HCT116 (cell line): ENCODE results near the gene FCHSD2. TPM values are rescaled to one million over a fixed set of nuclear protein-coding genes. Genes with fewer than 3 reads are reported as not detected.

ENCODE experiments used
- ATAC-seq: fragments of 200-7000 bp; cut with Tn5 transposase; 2 replicates; pipeline ENCODE4 v1.9.1; 2020; ENCODE audit warnings: mild to moderate bottlenecking, moderate library complexity
- BruUV-seq: library from RNA; stranded (reverse); fragments of 400-500 nt; replicated peaks from 2 replicates; lab custom pipeline; 2021; lab: Mats Ljungman, UMichigan
- CTCF ChIA-PET: fragments of 300-600 bp; sonication (Branson Sonifier 250); formaldehyde crosslinking; loops from one replicate; lab custom pipeline; 2021; ENCODE audit warnings: antibody characterized with exemption; lab: Charles Lee
- POLR2A ChIA-PET: fragments of 300-600, 350-600 bp; sonication (Branson Sonifier 250); formaldehyde crosslinking; loops from one replicate; lab custom pipeline; 2021; ENCODE audit warnings: antibody characterized with exemption; lab: Charles Lee
- RAD21 ChIA-PET, 2 experiments: fragments of 300-600 bp; sonication (Branson Sonifier 250); formaldehyde crosslinking; loops; one replicate each; lab custom pipeline; 2023; ENCODE audit warnings: low total read pairs in 2 of 2; ENCODE audit not compliant: uncharacterized antibody in 2 of 2, unreplicated experiment in 2 of 2, low non-redundant PET in 1 of 2; lab: Charles Lee
- DNase-seq: peaks from one replicate; pipeline ENCODE4 v3.0.0-alpha.2; 2010; ENCODE audit warnings: low read depth, low spot score
- H2AFZ ChIP-seq: fragments of 200-600 bp; shearing (Covaris generic), sonication (generic); 2 replicates; pipeline ENCODE4 v1.6.1; 2017; ENCODE audit warnings: low read depth, mixed run types, mixed read lengths, antibody characterized with exemption, low read length; ENCODE audit not compliant: poor library complexity, severe bottlenecking
- H3K27ac ChIP-seq: 2 replicates; pipeline ENCODE4 v1.5.1; 2012; ENCODE audit warnings: low read depth, low read length
- H3K27me3 ChIP-seq: fragments of 200-600 bp; sonication (generic); 2 replicates; pipeline ENCODE4 v1.6.1; 2016; ENCODE audit warnings: mixed run types, low read length, mixed read lengths; ENCODE audit not compliant: insufficient read depth
- H3K36me3 ChIP-seq, 2 experiments: fragments of 200-500 bp in 1 of 2; fragments of 200-600 bp in 1 of 2; sonication (Bioruptor generic) in 1 of 2; sonication (generic) in 1 of 2; 2 replicates each; pipeline versions ENCODE4 v1.5.1 to v1.6.1; 2014 to 2016; ENCODE audit warnings: low read length in 2 of 2, inconsistent platforms in 1 of 2, mixed read lengths in 1 of 2, mixed run types in 1 of 2; ENCODE audit not compliant: insufficient read depth in 2 of 2, control insufficient read depth in 1 of 2
- H3K4me1 ChIP-seq, 2 experiments: fragments of 200-600 bp in 1 of 2; sonication (generic) in 1 of 2; 2 replicates each; pipeline versions ENCODE4 v1.5.1 to v1.6.1; 2012 to 2017; ENCODE audit warnings: low read length in 2 of 2, inconsistent platforms in 1 of 2, mild to moderate bottlenecking in 1 of 2, mixed read lengths in 1 of 2, mixed run types in 1 of 2, moderate library complexity in 1 of 2; ENCODE audit not compliant: insufficient read depth in 2 of 2, control insufficient read depth in 1 of 2
- H3K4me2 ChIP-seq: fragments of 200-600 bp; sonication (generic); 2 replicates; pipeline ENCODE4 v1.6.1; 2017; ENCODE audit warnings: mixed run types, low read length, mixed read lengths
- H3K4me3 ChIP-seq, 2 experiments: fragments of 200-600 bp in 1 of 2; sonication (generic) in 1 of 2; replicated peaks in 1 of 2; 2 replicates each; pipeline ENCODE4 v1.5.1; 2011 to 2016; ENCODE audit warnings: low read length in 2 of 2, control low read depth in 1 of 2, low read depth in 1 of 2, mild to moderate bottlenecking in 1 of 2, mixed read lengths in 1 of 2, mixed run types in 1 of 2
- H3K79me2 ChIP-seq: fragments of 200-600 bp; sonication (generic); 2 replicates; pipeline ENCODE4 v1.6.1; 2017; ENCODE audit warnings: mild to moderate bottlenecking, mixed run types, low read length, moderate library complexity, mixed read lengths; ENCODE audit not compliant: insufficient read depth
- H3K9ac ChIP-seq: fragments of 200-600 bp; sonication (generic); 2 replicates; pipeline ENCODE4 v1.6.1; 2016; ENCODE audit warnings: low read length, mixed read lengths
- H3K9me2 ChIP-seq: fragments of 200-600 bp; sonication (generic), shearing (Covaris generic); 2 replicates; pipeline ENCODE4 v1.6.1; 2017; ENCODE audit warnings: mixed run types, mild to moderate bottlenecking, moderate library complexity; ENCODE audit not compliant: insufficient read depth
- H3K9me3 ChIP-seq, 2 experiments: fragments of 200-500 bp in 1 of 2; fragments of 200-600 bp in 1 of 2; sonication (Bioruptor generic) in 1 of 2; sonication (generic) in 1 of 2; 2 replicates each; pipeline ENCODE4 v1.6.1; 2014 to 2017; ENCODE audit warnings: low read length in 2 of 2, mixed read lengths in 2 of 2, inconsistent platforms in 1 of 2, low read depth in 1 of 2, mild to moderate bottlenecking in 1 of 2, mixed run types in 1 of 2, moderate library complexity in 1 of 2; ENCODE audit not compliant: control insufficient read depth in 1 of 2, insufficient read depth in 1 of 2
- H4K20me1 ChIP-seq: fragments of 200-600 bp; sonication (generic), shearing (Covaris generic); 2 replicates; pipeline ENCODE4 v1.6.1; 2017; ENCODE audit warnings: mixed run types, mild to moderate bottlenecking, moderate library complexity; ENCODE audit not compliant: insufficient read depth
- CBX3 ChIP-seq: IDR thresholded peaks from 2 replicates; pipeline ENCODE4 v1.6.1; 2012; ENCODE audit warnings: low read depth
- EZH2 ChIP-seq: fragments of 200-600 bp; sonication (generic); IDR thresholded peaks from 2 replicates; pipeline ENCODE4 v1.6.1; 2017; ENCODE audit warnings: antibody characterized with exemption, mixed run types
- EZH2phosphoT487 ChIP-seq: fragments of 200-600 bp; IDR thresholded peaks from 2 replicates; pipeline ENCODE4 v1.6.1; 2018; ENCODE audit warnings: antibody characterized with exemption, borderline replicate concordance
- POLR2A ChIP-seq: IDR thresholded peaks from 2 replicates; pipeline ENCODE4 v1.7.0; 2011; ENCODE audit warnings: borderline replicate concordance; ENCODE audit not compliant: insufficient read depth, insufficient read length; ENCODE audit errors: extremely low read depth
- POLR2AphosphoS5 ChIP-seq: IDR thresholded peaks from 2 replicates; pipeline ENCODE4 v1.6.1; 2011; ENCODE audit warnings: mild to moderate bottlenecking, low read depth, low read length, moderate library complexity
- REST ChIP-seq: IDR thresholded peaks from 2 replicates; pipeline ENCODE4 v1.6.1; 2012; ENCODE audit warnings: low read depth
- SP1 ChIP-seq: IDR thresholded peaks from 2 replicates; pipeline ENCODE4 v1.6.1; 2012; ENCODE audit warnings: low read depth
- SRF ChIP-seq: IDR thresholded peaks from 2 replicates; pipeline ENCODE4 v1.6.1; 2012; ENCODE audit warnings: low read depth
- TCF7L2 ChIP-seq: IDR thresholded peaks from 2 replicates; pipeline ENCODE4 v1.7.0; 2011; ENCODE audit warnings: borderline replicate concordance, inconsistent platforms; ENCODE audit not compliant: insufficient read depth, insufficient read length; ENCODE audit errors: extremely low read depth
- intact Hi-C: fragments of 100-400 bp; cut with micrococcal nuclease; formaldehyde crosslinking; loops from 2 replicates; pipeline ENCODE4 v1.10.0; 2022
- total RNA-seq: library from RNA; stranded (reverse); gene quantifications from one replicate; pipeline ENCODE4 v1.2.1, GENCODE V29; 2021; ENCODE audit not compliant: unreplicated experiment
- TF ChIP-seq, protein P1 (sequence below): IDR thresholded peaks from 2 replicates; pipeline ENCODE4 v1.6.1; 2011; ENCODE audit warnings: mild to moderate bottlenecking, low read length, moderate library complexity; ENCODE audit not compliant: insufficient replicate concordance; ENCODE audit errors: extremely low read depth
- TF ChIP-seq, protein P2 (sequence below): IDR thresholded peaks from 2 replicates; pipeline ENCODE4 v1.6.1; 2012

The FCHSD2 gene
- total RNA-seq, 1 experiment from 2014 or later = 15.0 TPM

GRCh38 chr11:73152086-73152853 lies 10.2 kb upstream of the FCHSD2 start (continued):
- TF ChIP-seq EZH2 = no peak
- no peak for TF ChIP-seq EZH2phosphoT487
- no peak for TF ChIP-seq POLR2A
- TF ChIP-seq SP1 = no peak
- no peak for TF ChIP-seq REST
- TF ChIP-seq, all 23 proteins: peak for 0

- no peaks in the 10 kb centered on the region for H4K20me1 ChIP-seq
- BruUV-seq = no TSS peak
- no peaks in the 10 kb centered on the region for H3K36me3 ChIP-seq
- ChIA-PET RAD21 (no interaction called here), POLR2A (no interaction called here), CTCF (interaction anchor here (1.7 kb wide), 1 partner anchor 9 kb away, joined by 5 read pairs; the partner anchor contains the start of gene FCHSD2)
- H3K79me2 ChIP-seq = no peaks in the 10 kb centered on the region
- no peaks in the 10 kb centered on the region for H3K9me3 ChIP-seq
- peaks cover 0 to 4% of the 10 kb centered on the region in 2 experiments; a peak in 1 of 4 replicates for H3K4me1 ChIP-seq
- no peak overlapping the region for H3K4me3 ChIP-seq
- TF ChIP-seq, protein P1, sequence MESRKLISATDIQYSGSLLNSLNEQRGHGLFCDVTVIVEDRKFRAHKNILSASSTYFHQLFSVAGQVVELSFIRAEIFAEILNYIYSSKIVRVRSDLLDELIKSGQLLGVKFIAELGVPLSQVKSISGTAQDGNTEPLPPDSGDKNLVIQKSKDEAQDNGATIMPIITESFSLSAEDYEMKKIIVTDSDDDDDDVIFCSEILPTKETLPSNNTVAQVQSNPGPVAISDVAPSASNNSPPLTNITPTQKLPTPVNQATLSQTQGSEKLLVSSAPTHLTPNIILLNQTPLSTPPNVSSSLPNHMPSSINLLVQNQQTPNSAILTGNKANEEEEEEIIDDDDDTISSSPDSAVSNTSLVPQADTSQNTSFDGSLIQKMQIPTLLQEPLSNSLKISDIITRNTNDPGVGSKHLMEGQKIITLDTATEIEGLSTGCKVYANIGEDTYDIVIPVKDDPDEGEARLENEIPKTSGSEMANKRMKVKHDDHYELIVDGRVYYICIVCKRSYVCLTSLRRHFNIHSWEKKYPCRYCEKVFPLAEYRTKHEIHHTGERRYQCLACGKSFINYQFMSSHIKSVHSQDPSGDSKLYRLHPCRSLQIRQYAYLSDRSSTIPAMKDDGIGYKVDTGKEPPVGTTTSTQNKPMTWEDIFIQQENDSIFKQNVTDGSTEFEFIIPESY = no peak
- TF ChIP-seq, protein P2, sequence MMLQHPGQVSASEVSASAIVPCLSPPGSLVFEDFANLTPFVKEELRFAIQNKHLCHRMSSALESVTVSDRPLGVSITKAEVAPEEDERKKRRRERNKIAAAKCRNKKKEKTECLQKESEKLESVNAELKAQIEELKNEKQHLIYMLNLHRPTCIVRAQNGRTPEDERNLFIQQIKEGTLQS = no peak
- TF ChIP-seq SRF (no peak), CBX3 (no peak), TCF7L2 (no peak), POLR2AphosphoS5 (no peak)
- ATAC-seq (no peak), DNase-seq (no peak)
- no peak overlapping the region for H3K27ac ChIP-seq
- H3K9me2 ChIP-seq = no peaks in the 10 kb centered on the region
- intact Hi-C loops = no loop called here
- no peak overlapping the region for H3K9ac ChIP-seq
- H2AFZ ChIP-seq = no peak overlapping the region
- H3K4me2 ChIP-seq = no peak overlapping the region
- H3K27me3 ChIP-seq = no peaks in the 10 kb centered on the region
Measured at GRCh38 chr11:73151416-73151815, 9.3 kb upstream of the FCHSD2 start.
